H1 (cell line): ENCODE measurements around the gene DIABLO. TPM values are rescaled to one million over a fixed set of nuclear protein-coding genes. Genes with fewer than 3 reads are reported as not detected.

Experiments
- CTCF ChIA-PET: fragments of 300-600 bp; sonication (Branson Sonifier 250); formaldehyde crosslinking; loops from one replicate; lab custom pipeline; 2021; ENCODE audit not compliant: partially characterized antibody; lab: Charles Lee
- POLR2A ChIA-PET: fragments of 300-600 bp; sonication (Branson Sonifier 250); formaldehyde crosslinking; loops from one replicate; lab custom pipeline; 2021; ENCODE audit warnings: inconsistent platforms; ENCODE audit not compliant: partially characterized antibody; lab: Charles Lee
- DNase-seq, 2 experiments: peaks; one replicate each; pipeline versions ENCODE4 v3.0.0 to v3.0.0-alpha.2; 2010 to 2022; ENCODE audit warnings: low spot score in 2 of 2, low read depth in 1 of 2, mixed read lengths in 1 of 2
- FAIRE-seq: peaks from 2 replicates; lab custom pipeline; 2011; peaks lifted over from hg19 to GRCh38; lab: Jason Lieb, UNC
- H2AFZ ChIP-seq: 2 replicates; pipeline ENCODE4 v1.8.1; 2012; ENCODE audit warnings: low read length, inconsistent platforms
- H2AK5ac ChIP-seq: 2 replicates; pipeline ENCODE4 v1.6.1; 2013; ENCODE audit warnings: low read depth, low read length
- H2BK120ac ChIP-seq: replicated peaks from 2 replicates; pipeline ENCODE3; 2013; ENCODE audit warnings: low read depth, low read length, inconsistent platforms
- H2BK12ac ChIP-seq: 2 replicates; pipeline ENCODE4 v1.6.1; 2013; ENCODE audit warnings: low read depth, low read length
- H2BK15ac ChIP-seq: 2 replicates; pipeline ENCODE4 v1.6.1; 2013; ENCODE audit warnings: low read length
- H2BK20ac ChIP-seq: 2 replicates; pipeline ENCODE4 v1.6.1; 2013; ENCODE audit warnings: low read length
- H2BK5ac ChIP-seq: 2 replicates; pipeline ENCODE4 v1.6.1; 2013; ENCODE audit warnings: low read depth, low read length
- H3K14ac ChIP-seq: 2 replicates; pipeline ENCODE4 v1.6.1; 2013; ENCODE audit warnings: inconsistent platforms; ENCODE audit not compliant: insufficient read length
- H3K18ac ChIP-seq: 2 replicates; pipeline ENCODE4 v1.6.1; 2013; ENCODE audit warnings: low read length; ENCODE audit errors: extremely low read depth
- H3K23ac ChIP-seq: 2 replicates; pipeline ENCODE4 v1.6.1; 2013; ENCODE audit warnings: inconsistent platforms; ENCODE audit not compliant: insufficient read length
- H3K23me2 ChIP-seq: 2 replicates; pipeline ENCODE4 v1.6.1; 2013; ENCODE audit warnings: low read depth, low read length
- H3K27ac ChIP-seq: 2 replicates; pipeline ENCODE4 v1.6.1; 2011; ENCODE audit warnings: low read depth, low read length, inconsistent platforms
- H3K27me3 ChIP-seq, 4 experiments: replicated peaks in 1 of 4; 1 replicate in 1 of 4; 2 replicates in 3 of 4; pipeline versions ENCODE4 v1.6.1 to v1.8.1; 2011 to 2013; ENCODE audit warnings: low read length in 3 of 4, mild to moderate bottlenecking in 3 of 4, inconsistent platforms in 2 of 4, mixed read lengths in 2 of 4, moderate library complexity in 1 of 4; ENCODE audit not compliant: control insufficient read depth in 3 of 4, insufficient read depth in 3 of 4; ENCODE audit errors: extremely low read depth in 1 of 4
- H3K36me3 ChIP-seq, 4 experiments: 2 replicates each; pipeline versions ENCODE4 v1.6.1 to v1.8.1; 2011 to 2013; ENCODE audit warnings: mild to moderate bottlenecking in 4 of 4, low read length in 3 of 4, moderate library complexity in 2 of 4, control low read depth in 1 of 4, inconsistent platforms in 1 of 4; ENCODE audit not compliant: insufficient read depth in 4 of 4, control insufficient read depth in 2 of 4
- H3K4ac ChIP-seq: replicated peaks from 2 replicates; pipeline ENCODE3; 2013; ENCODE audit warnings: low read length, low read depth, mixed read lengths, inconsistent platforms; ENCODE audit not compliant: insufficient read length
- H3K4me1 ChIP-seq, 4 experiments: replicated peaks in 1 of 4; 1 replicate in 1 of 4; 2 replicates in 3 of 4; pipeline versions ENCODE4 v1.6.1 to v1.8.1; 2011 to 2013; ENCODE audit warnings: low read length in 3 of 4, inconsistent platforms in 2 of 4, mixed read lengths in 1 of 4; ENCODE audit not compliant: insufficient read depth in 4 of 4, control insufficient read depth in 3 of 4
- H3K4me2 ChIP-seq, 2 experiments: 2 replicates each; pipeline versions ENCODE4 v1.6.1 to v1.8.1; 2011 to 2013; ENCODE audit warnings: low read depth in 2 of 2, low read length in 2 of 2, control low read depth in 1 of 2, inconsistent platforms in 1 of 2, mild to moderate bottlenecking in 1 of 2; ENCODE audit not compliant: insufficient read depth in 1 of 2
- H3K4me3 ChIP-seq, 4 experiments: fragments of 200-600, 300-600 bp in 1 of 4; sonication (generic), shearing (Covaris generic), sonication (Bioruptor Twin) in 1 of 4; 2 replicates each; pipeline versions ENCODE4 v1.5.1 to v1.8.1; 2011 to 2016; ENCODE audit warnings: low read length in 4 of 4, low read depth in 3 of 4, control low read depth in 2 of 4, inconsistent platforms in 2 of 4, mild to moderate bottlenecking in 2 of 4, mixed read lengths in 1 of 4, moderate library complexity in 1 of 4; ENCODE audit not compliant: insufficient read depth in 2 of 4; ENCODE audit errors: extremely low read depth in 1 of 4
- H3K56ac ChIP-seq: replicated peaks from 2 replicates; pipeline ENCODE3; 2013; ENCODE audit warnings: low read depth, mild to moderate bottlenecking, mixed read lengths, low read length, inconsistent platforms; ENCODE audit not compliant: insufficient read length
- H3K79me1 ChIP-seq: 2 replicates; pipeline ENCODE4 v1.6.1; 2013; ENCODE audit warnings: low read depth, low read length, control low read depth
- H3K79me2 ChIP-seq, 2 experiments: 2 replicates each; pipeline versions ENCODE4 v1.6.1 to v1.8.1; 2012 to 2013; ENCODE audit warnings: low read length in 2 of 2, mild to moderate bottlenecking in 2 of 2, inconsistent platforms in 1 of 2; ENCODE audit not compliant: insufficient read depth in 2 of 2, control insufficient read depth in 1 of 2
- H3K9ac ChIP-seq, 4 experiments: replicated peaks in 1 of 4; 1 replicate in 1 of 4; 2 replicates in 3 of 4; pipeline versions ENCODE4 v1.6.1 to v1.8.1; 2011 to 2013; ENCODE audit warnings: low read depth in 3 of 4, low read length in 3 of 4, control low read depth in 2 of 4, mild to moderate bottlenecking in 2 of 4, moderate library complexity in 2 of 4, inconsistent platforms in 1 of 4; ENCODE audit errors: extremely low read depth in 1 of 4
- H3K9me3 ChIP-seq, 2 experiments: 2 replicates each; pipeline versions ENCODE4 v1.6.1 to v1.8.1; 2012 to 2013; ENCODE audit warnings: mild to moderate bottlenecking in 2 of 2, moderate library complexity in 2 of 2, control low read depth in 1 of 2, inconsistent platforms in 1 of 2, low read depth in 1 of 2, low read length in 1 of 2, mixed read lengths in 1 of 2; ENCODE audit not compliant: insufficient read depth in 2 of 2
- H4K20me1 ChIP-seq, 2 experiments: replicated peaks in 1 of 2; 2 replicates each; pipeline versions ENCODE3 to v1.8.1; 2011 to 2013; ENCODE audit warnings: inconsistent platforms in 2 of 2, low read length in 2 of 2, mild to moderate bottlenecking in 1 of 2; ENCODE audit not compliant: insufficient read depth in 2 of 2, control insufficient read depth in 1 of 2
- H4K5ac ChIP-seq: 2 replicates; pipeline ENCODE4 v1.6.1; 2013; ENCODE audit warnings: low read length, low read depth, mixed read lengths, inconsistent platforms; ENCODE audit not compliant: insufficient read length
- H4K8ac ChIP-seq: 2 replicates; pipeline ENCODE4 v1.8.0; 2013; ENCODE audit warnings: mild to moderate bottlenecking, moderate library complexity, low read length, inconsistent platforms; ENCODE audit not compliant: insufficient read depth; ENCODE audit errors: extremely low read depth
- H4K91ac ChIP-seq: replicated peaks from 2 replicates; pipeline ENCODE3; 2013; ENCODE audit warnings: low read length, mixed read lengths, inconsistent platforms; ENCODE audit not compliant: insufficient read length
- EGR1 ChIP-seq: IDR thresholded peaks from 2 replicates; pipeline ENCODE4 v1.6.1; 2011; ENCODE audit warnings: low read depth, low read length, borderline replicate concordance
- FOSL1 ChIP-seq: IDR thresholded peaks from 2 replicates; pipeline ENCODE4 v1.6.1; 2011; ENCODE audit warnings: mild to moderate bottlenecking, low read depth, low read length, moderate library complexity; ENCODE audit not compliant: insufficient read depth
- GABPA ChIP-seq: IDR thresholded peaks from 2 replicates; pipeline ENCODE4 v1.6.1; 2011; ENCODE audit warnings: mild to moderate bottlenecking, low read length, moderate library complexity, borderline replicate concordance; ENCODE audit not compliant: insufficient read depth
- MAFK ChIP-seq: IDR thresholded peaks from 2 replicates; pipeline ENCODE4 v1.6.1; 2012; ENCODE audit warnings: low read depth, mild to moderate bottlenecking, improper control_type of control experiment, low read length
- NANOG ChIP-seq: IDR thresholded peaks from 2 replicates; pipeline ENCODE4 v1.6.1; 2011; ENCODE audit warnings: low read length, low read depth, mild to moderate bottlenecking, inconsistent platforms; ENCODE audit not compliant: insufficient read depth, poor library complexity, severe bottlenecking
- POLR2AphosphoS5 ChIP-seq: IDR thresholded peaks from 2 replicates; pipeline ENCODE4 v1.6.1; 2011; ENCODE audit warnings: low read depth, low read length
- POU5F1 ChIP-seq: IDR thresholded peaks from 2 replicates; pipeline ENCODE4 v1.6.1; 2011; ENCODE audit warnings: low read depth, mild to moderate bottlenecking, low read length, moderate library complexity
- RFX5 ChIP-seq: IDR thresholded peaks from 2 replicates; pipeline ENCODE4 v1.6.1; 2011; ENCODE audit warnings: low read depth, low read length, improper control_type of control experiment, borderline replicate concordance
- RNF2 ChIP-seq: fragments of 200-900, 300-1000 bp; sonication (generic); IDR thresholded peaks from 2 replicates; pipeline ENCODE4 v1.7.1; 2016; ENCODE audit warnings: borderline replicate concordance, low read depth, mild to moderate bottlenecking, antibody characterized with exemption, low read length; ENCODE audit not compliant: poor library complexity, severe bottlenecking; ENCODE audit errors: missing control alignments
- RXRA ChIP-seq: IDR thresholded peaks from 2 replicates; pipeline ENCODE4 v1.6.1; 2011; ENCODE audit warnings: low read depth, mild to moderate bottlenecking, low read length, moderate library complexity; ENCODE audit not compliant: insufficient read depth
- SIX5 ChIP-seq: IDR thresholded peaks from 2 replicates; pipeline ENCODE4 v1.6.1; 2011; ENCODE audit warnings: mild to moderate bottlenecking, low read depth, low read length
- SP1 ChIP-seq: IDR thresholded peaks from 2 replicates; pipeline ENCODE4 v1.6.1; 2011; ENCODE audit warnings: low read depth, low read length
- SUZ12 ChIP-seq: fragments of 200-600 bp; sonication (generic); IDR thresholded peaks from 2 replicates; pipeline ENCODE4 v1.6.1; 2012; ENCODE audit warnings: mild to moderate bottlenecking, inconsistent platforms, low read length, moderate library complexity, mixed read lengths
- ZNF274 ChIP-seq: IDR thresholded peaks from 2 replicates; pipeline ENCODE4 v1.7.0; 2012; ENCODE audit warnings: low read length, borderline replicate concordance; ENCODE audit errors: extremely low read depth
- WGBS, 2 experiments: shearing (Covaris generic) in 1 of 2; methylation state at CpG; one replicate each; pipeline versions ENCODE4 v1.1.6 to v1.1.7; 2013 to 2015; ENCODE audit warnings: low lambda C conversion rate in 2 of 2, mixed read lengths in 2 of 2, inconsistent platforms in 1 of 2, low coverage in 1 of 2, missing lambda C conversion rate in 1 of 2; ENCODE audit not compliant: insufficient replicate concordance in 2 of 2, insufficient coverage in 1 of 2, insufficient read length in 1 of 2; ENCODE audit errors: extremely low coverage in 1 of 2, missing lambda C conversion rate in 1 of 2; 5-methylcytosine and 5-hydroxymethylcytosine counted together
- polyA plus RNA-seq, 7 experiments: library from polyadenylated mRNA; depleted of rRNA in 3 of 7; stranded (reverse) in 5 of 7; unstranded in 2 of 7; fragments of >200 nt in 5 of 7; fragments of 200-250 nt in 2 of 7; gene quantifications; 1 replicate in 5 of 7; 2 replicates in 1 of 7; 4 replicates in 1 of 7; pipeline versions ENCODE4 v1.2.1 to v1.2.3, GENCODE V29; 2011 to 2013; ENCODE audit warnings: missing spikeins in 2 of 7, mixed read lengths in 2 of 7
- total RNA-seq: library from RNA; stranded (reverse); fragmentation: NEBNext Ultra II Directional; extraction: Animal tissue kit (Norgen Biotek cat#: 25700); gene quantifications from 2 replicates; pipeline ENCODE4 v1.2.1, GENCODE V29; 2021

Gene DIABLO
- total and polyA plus RNA-seq, 2 of the 8 experiments (the other 6 are each of a cell fraction or from before 2014, with no cell fraction given), result 65.2 to 68.3 TPM

DNA sequence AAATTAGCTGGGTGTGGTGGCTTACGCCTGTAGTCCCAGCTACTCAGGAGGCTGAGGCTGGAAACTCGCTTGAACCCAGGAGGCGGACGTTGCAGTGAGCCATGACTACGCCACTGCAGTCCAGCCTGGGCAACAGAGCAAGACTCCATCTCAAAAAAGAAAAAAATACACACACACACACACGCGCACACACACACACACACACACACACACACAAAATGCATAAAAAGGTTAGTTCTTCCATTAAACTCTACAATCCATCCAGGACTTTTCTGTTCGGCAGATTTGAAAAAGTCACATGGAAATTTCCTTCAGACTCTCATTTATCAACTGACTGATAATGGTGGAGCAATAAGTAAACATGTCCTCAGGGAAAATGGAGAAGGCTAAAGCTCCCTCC, 49.6 kb upstream of the DIABLO start:
- Histone ChIP-seq H3K36me3 (0 out of 8 replicates have a peak, but pooled peaks cover 0 to 2% (median 0%) of the 10 kb centered on the region in 4 experiments), H3K23ac (no peak overlapping the region), H3K4me2 (no peak overlapping the region), H4K5ac (no peak overlapping the region), H4K91ac (no peak overlapping the region), H3K4me1 (no peaks in the 10 kb centered on the region), H4K8ac (no peak overlapping the region), H4K20me1 (no peaks in the 10 kb centered on the region), H3K56ac (no peak overlapping the region), H3K9me3 (no peaks in the 10 kb centered on the region), H3K9ac (no peak overlapping the region), H3K23me2 (no peaks in the 10 kb centered on the region), H3K79me1 (no peaks in the 10 kb centered on the region), H3K4me3 (no peak overlapping the region), H3K4ac (no peak overlapping the region), H2AFZ (no peak overlapping the region), H2BK15ac (no peak overlapping the region), H3K79me2 (no peaks in the 10 kb centered on the region), H3K27ac (no peak overlapping the region), H2BK12ac (no peak overlapping the region), H2BK20ac (no peak overlapping the region), H2BK5ac (no peak overlapping the region), H2BK120ac (no peak overlapping the region), H2AK5ac (no peak overlapping the region), H3K18ac (no peak overlapping the region), H3K27me3 (no peaks in the 10 kb centered on the region), H3K14ac (no peak overlapping the region)
- whole genome bisulfite sequencing, 2 experiments, result 83% methylated on average over 7 of the region's 8 CpGs; no CpG with 5 or more reads in 1 of the 2 experiments
- ChIA-PET CTCF (interaction anchor here (0.6 kb wide), 1 partner anchor 88 kb away, joined by 3 read pairs; no protein-coding TSS in a partner anchor), POLR2A (no interaction called here)
- FAIRE-seq (no peak), DNase-seq (no peak)
- no peak for TF ChIP-seq SIX5
- no peak for TF ChIP-seq POLR2AphosphoS5
- no peak for TF ChIP-seq NANOG
- TF ChIP-seq RXRA, result no peak
- TF ChIP-seq FOSL1, result no peak
- no peak for TF ChIP-seq SUZ12
- no peak for TF ChIP-seq RFX5
- no peak for TF ChIP-seq RNF2
- TF ChIP-seq MAFK, result no peak
- TF ChIP-seq ZNF274, result no peak
- TF ChIP-seq EGR1, result no peak
- no peak for TF ChIP-seq SP1
- no peak for TF ChIP-seq POU5F1
- TF ChIP-seq GABPA, result no peak
